ENCODE results near the gene ZC3H13.

ZC3H13 gene

GRCh38 chr13:45943120-45943519 lies 109.4 kb downstream of the ZC3H13 start:
- DNase-seq (ENCODE audit: low spot score): no peak
- in situ Hi-C loops (cut with MboI; ENCODE audit: low pct_unique_long_range_greater_than_20kb, low sequenced_read_pairs, unreplicated experiment): no loop called here
- TF ChIP-seq, protein P1, sequence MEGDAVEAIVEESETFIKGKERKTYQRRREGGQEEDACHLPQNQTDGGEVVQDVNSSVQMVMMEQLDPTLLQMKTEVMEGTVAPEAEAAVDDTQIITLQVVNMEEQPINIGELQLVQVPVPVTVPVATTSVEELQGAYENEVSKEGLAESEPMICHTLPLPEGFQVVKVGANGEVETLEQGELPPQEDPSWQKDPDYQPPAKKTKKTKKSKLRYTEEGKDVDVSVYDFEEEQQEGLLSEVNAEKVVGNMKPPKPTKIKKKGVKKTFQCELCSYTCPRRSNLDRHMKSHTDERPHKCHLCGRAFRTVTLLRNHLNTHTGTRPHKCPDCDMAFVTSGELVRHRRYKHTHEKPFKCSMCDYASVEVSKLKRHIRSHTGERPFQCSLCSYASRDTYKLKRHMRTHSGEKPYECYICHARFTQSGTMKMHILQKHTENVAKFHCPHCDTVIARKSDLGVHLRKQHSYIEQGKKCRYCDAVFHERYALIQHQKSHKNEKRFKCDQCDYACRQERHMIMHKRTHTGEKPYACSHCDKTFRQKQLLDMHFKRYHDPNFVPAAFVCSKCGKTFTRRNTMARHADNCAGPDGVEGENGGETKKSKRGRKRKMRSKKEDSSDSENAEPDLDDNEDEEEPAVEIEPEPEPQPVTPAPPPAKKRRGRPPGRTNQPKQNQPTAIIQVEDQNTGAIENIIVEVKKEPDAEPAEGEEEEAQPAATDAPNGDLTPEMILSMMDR (IDR thresholded peaks at IDR 0.05; ENCODE audit: extremely low read depth, insufficient read depth, missing control alignments): no peak

DNA sequence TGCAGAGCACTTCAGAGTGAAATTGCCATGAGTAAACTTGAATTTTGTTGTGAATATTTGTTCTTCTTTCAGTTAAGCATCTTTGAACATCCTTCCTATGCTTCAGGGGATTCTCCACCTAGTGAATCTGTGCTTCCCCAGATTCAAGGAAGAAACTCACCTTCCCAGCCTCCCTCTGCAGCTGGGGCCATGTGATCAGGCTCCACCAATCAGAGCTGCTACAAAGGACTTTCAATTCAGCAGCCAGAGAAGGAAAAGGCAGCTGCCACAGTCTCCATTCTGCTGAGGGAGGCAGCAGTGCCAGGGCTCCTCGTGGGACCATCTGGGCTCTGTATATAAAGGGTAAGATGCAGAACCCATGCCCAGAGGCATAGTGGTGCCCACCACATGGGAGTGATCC lies 111.3 kb downstream of the ZC3H13 start:
- TF ChIP-seq, protein P1 (IDR thresholded peaks at IDR 0.05; ENCODE audit: extremely low read depth, insufficient read depth, missing control alignments): no peak
- in situ Hi-C loops (cut with MboI; ENCODE audit: low pct_unique_long_range_greater_than_20kb, low sequenced_read_pairs, unreplicated experiment): no loop called here
- DNase-seq (ENCODE audit: low spot score): no peak

GRCh38 chr13:45940061-45940460 lies 112.5 kb downstream of the ZC3H13 start:
- in situ Hi-C loops (cut with MboI; ENCODE audit: low pct_unique_long_range_greater_than_20kb, low sequenced_read_pairs, unreplicated experiment): no loop called here
- TF ChIP-seq, protein P1 (IDR thresholded peaks at IDR 0.05; ENCODE audit: extremely low read depth, insufficient read depth, missing control alignments): no peak
- DNase-seq (ENCODE audit: low spot score): no peak

DNA sequence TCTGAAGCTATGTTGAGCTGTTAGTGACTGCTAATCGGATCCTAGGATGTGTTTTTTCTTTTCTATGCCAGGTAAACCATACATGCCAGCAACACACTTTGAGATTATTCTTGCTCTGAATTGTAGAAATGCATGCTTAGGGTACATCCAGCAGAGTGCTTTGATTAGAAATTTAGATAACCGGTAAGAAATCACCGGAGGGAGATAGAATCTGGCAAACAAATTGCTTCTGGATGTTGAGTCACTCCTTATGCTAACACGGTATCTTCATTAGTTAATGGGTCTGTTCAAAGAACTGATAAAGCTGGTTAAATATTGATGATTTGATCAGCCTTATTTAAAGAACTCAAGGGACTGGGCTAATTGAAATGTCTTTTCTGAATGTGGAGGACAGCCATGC lies 115.9 kb downstream of the ZC3H13 start:
- in situ Hi-C loops (cut with MboI; ENCODE audit: low pct_unique_long_range_greater_than_20kb, low sequenced_read_pairs, unreplicated experiment): no loop called here
- DNase-seq (ENCODE audit: low spot score): no peak
- TF ChIP-seq, protein P1 (IDR thresholded peaks at IDR 0.05; ENCODE audit: extremely low read depth, insufficient read depth, missing control alignments): no peak

DNA sequence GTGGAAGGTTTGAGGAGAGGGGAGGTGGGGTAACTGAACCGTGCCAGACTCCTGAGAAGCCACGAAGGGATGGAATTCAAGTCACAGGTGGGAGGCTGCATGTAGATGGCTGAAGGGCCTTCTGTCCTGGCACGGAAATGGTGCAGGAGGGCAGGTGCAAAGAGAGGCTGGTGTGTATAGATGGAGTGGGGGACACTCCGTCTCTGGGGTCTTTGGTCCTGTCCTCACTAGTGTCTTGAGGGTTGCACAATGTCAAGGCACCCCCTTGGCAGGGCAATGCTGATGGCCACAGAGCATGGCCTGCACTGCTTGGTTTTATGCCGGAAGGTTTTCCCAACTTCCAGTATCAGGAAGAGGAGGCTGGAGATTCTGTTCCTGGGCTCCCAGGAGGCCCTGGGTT lies 118.3 kb downstream of the ZC3H13 start:
- TF ChIP-seq, protein P1 (IDR thresholded peaks at IDR 0.05; ENCODE audit: extremely low read depth, insufficient read depth, missing control alignments): no peak
- no peak for DNase-seq (ENCODE audit: low spot score)
- in situ Hi-C loops (cut with MboI; ENCODE audit: low pct_unique_long_range_greater_than_20kb, low sequenced_read_pairs, unreplicated experiment): no loop called here

- TF ChIP-seq, protein P1 (IDR thresholded peaks at IDR 0.05; ENCODE audit: extremely low read depth, insufficient read depth, missing control alignments): no peak
- in situ Hi-C loops (cut with MboI; ENCODE audit: low pct_unique_long_range_greater_than_20kb, low sequenced_read_pairs, unreplicated experiment): no loop called here
- no peak for DNase-seq (ENCODE audit: low spot score)
Measured at GRCh38 chr13:45933203-45933908, 119.2 kb downstream of the ZC3H13 start.
